H1 (cell line): ENCODE results near the gene FBLIM1. TPM values are rescaled to one million over a fixed set of nuclear protein-coding genes. Genes with fewer than 3 reads are reported as not detected.
"Not testable (repeated sequence)": the region's sequence is repeated elsewhere in the genome, so short reads cannot be mapped to it uniquely, and the experiment has no call there.

ENCODE experiments used
- CTCF ChIA-PET: fragments of 300-600 bp; sonication (Branson Sonifier 250); formaldehyde crosslinking; loops from one replicate; lab custom pipeline; 2021; ENCODE audit not compliant: partially characterized antibody; lab: Charles Lee
- POLR2A ChIA-PET: fragments of 300-600 bp; sonication (Branson Sonifier 250); formaldehyde crosslinking; loops from one replicate; lab custom pipeline; 2021; ENCODE audit warnings: inconsistent platforms; ENCODE audit not compliant: partially characterized antibody; lab: Charles Lee
- DNase-seq, 2 experiments: peaks; one replicate each; pipeline versions ENCODE4 v3.0.0 to v3.0.0-alpha.2; 2010 to 2022; ENCODE audit warnings: low spot score in 2 of 2, low read depth in 1 of 2, mixed read lengths in 1 of 2
- FAIRE-seq: peaks from 2 replicates; lab custom pipeline; 2011; peaks lifted over from hg19 to GRCh38; lab: Jason Lieb, UNC
- H2AFZ ChIP-seq: 2 replicates; pipeline ENCODE4 v1.8.1; 2012; ENCODE audit warnings: low read length, inconsistent platforms
- H2AK5ac ChIP-seq: 2 replicates; pipeline ENCODE4 v1.6.1; 2013; ENCODE audit warnings: low read depth, low read length
- H2BK120ac ChIP-seq: replicated peaks from 2 replicates; pipeline ENCODE3; 2013; ENCODE audit warnings: low read depth, low read length, inconsistent platforms
- H2BK12ac ChIP-seq: 2 replicates; pipeline ENCODE4 v1.6.1; 2013; ENCODE audit warnings: low read depth, low read length
- H2BK15ac ChIP-seq: 2 replicates; pipeline ENCODE4 v1.6.1; 2013; ENCODE audit warnings: low read length
- H2BK20ac ChIP-seq: 2 replicates; pipeline ENCODE4 v1.6.1; 2013; ENCODE audit warnings: low read length
- H2BK5ac ChIP-seq: 2 replicates; pipeline ENCODE4 v1.6.1; 2013; ENCODE audit warnings: low read depth, low read length
- H3K14ac ChIP-seq: 2 replicates; pipeline ENCODE4 v1.6.1; 2013; ENCODE audit warnings: inconsistent platforms; ENCODE audit not compliant: insufficient read length
- H3K18ac ChIP-seq: 2 replicates; pipeline ENCODE4 v1.6.1; 2013; ENCODE audit warnings: low read length; ENCODE audit errors: extremely low read depth
- H3K23ac ChIP-seq: 2 replicates; pipeline ENCODE4 v1.6.1; 2013; ENCODE audit warnings: inconsistent platforms; ENCODE audit not compliant: insufficient read length
- H3K23me2 ChIP-seq: 2 replicates; pipeline ENCODE4 v1.6.1; 2013; ENCODE audit warnings: low read depth, low read length
- H3K27ac ChIP-seq: 2 replicates; pipeline ENCODE4 v1.6.1; 2011; ENCODE audit warnings: low read depth, low read length, inconsistent platforms
- H3K27me3 ChIP-seq, 4 experiments: replicated peaks in 1 of 4; 1 replicate in 1 of 4; 2 replicates in 3 of 4; pipeline versions ENCODE4 v1.6.1 to v1.8.1; 2011 to 2013; ENCODE audit warnings: low read length in 3 of 4, mild to moderate bottlenecking in 3 of 4, inconsistent platforms in 2 of 4, mixed read lengths in 2 of 4, moderate library complexity in 1 of 4; ENCODE audit not compliant: control insufficient read depth in 3 of 4, insufficient read depth in 3 of 4; ENCODE audit errors: extremely low read depth in 1 of 4
- H3K36me3 ChIP-seq, 4 experiments: 2 replicates each; pipeline versions ENCODE4 v1.6.1 to v1.8.1; 2011 to 2013; ENCODE audit warnings: mild to moderate bottlenecking in 4 of 4, low read length in 3 of 4, moderate library complexity in 2 of 4, control low read depth in 1 of 4, inconsistent platforms in 1 of 4; ENCODE audit not compliant: insufficient read depth in 4 of 4, control insufficient read depth in 2 of 4
- H3K4ac ChIP-seq: replicated peaks from 2 replicates; pipeline ENCODE3; 2013; ENCODE audit warnings: low read length, low read depth, mixed read lengths, inconsistent platforms; ENCODE audit not compliant: insufficient read length
- H3K4me1 ChIP-seq, 4 experiments: replicated peaks in 1 of 4; 1 replicate in 1 of 4; 2 replicates in 3 of 4; pipeline versions ENCODE4 v1.6.1 to v1.8.1; 2011 to 2013; ENCODE audit warnings: low read length in 3 of 4, inconsistent platforms in 2 of 4, mixed read lengths in 1 of 4; ENCODE audit not compliant: insufficient read depth in 4 of 4, control insufficient read depth in 3 of 4
- H3K4me2 ChIP-seq, 2 experiments: 2 replicates each; pipeline versions ENCODE4 v1.6.1 to v1.8.1; 2011 to 2013; ENCODE audit warnings: low read depth in 2 of 2, low read length in 2 of 2, control low read depth in 1 of 2, inconsistent platforms in 1 of 2, mild to moderate bottlenecking in 1 of 2; ENCODE audit not compliant: insufficient read depth in 1 of 2
- H3K4me3 ChIP-seq, 4 experiments: fragments of 200-600, 300-600 bp in 1 of 4; sonication (generic), shearing (Covaris generic), sonication (Bioruptor Twin) in 1 of 4; 2 replicates each; pipeline versions ENCODE4 v1.5.1 to v1.8.1; 2011 to 2016; ENCODE audit warnings: low read length in 4 of 4, low read depth in 3 of 4, control low read depth in 2 of 4, inconsistent platforms in 2 of 4, mild to moderate bottlenecking in 2 of 4, mixed read lengths in 1 of 4, moderate library complexity in 1 of 4; ENCODE audit not compliant: insufficient read depth in 2 of 4; ENCODE audit errors: extremely low read depth in 1 of 4
- H3K56ac ChIP-seq: replicated peaks from 2 replicates; pipeline ENCODE3; 2013; ENCODE audit warnings: low read depth, mild to moderate bottlenecking, mixed read lengths, low read length, inconsistent platforms; ENCODE audit not compliant: insufficient read length
- H3K79me1 ChIP-seq: 2 replicates; pipeline ENCODE4 v1.6.1; 2013; ENCODE audit warnings: low read depth, low read length, control low read depth
- H3K79me2 ChIP-seq, 2 experiments: 2 replicates each; pipeline versions ENCODE4 v1.6.1 to v1.8.1; 2012 to 2013; ENCODE audit warnings: low read length in 2 of 2, mild to moderate bottlenecking in 2 of 2, inconsistent platforms in 1 of 2; ENCODE audit not compliant: insufficient read depth in 2 of 2, control insufficient read depth in 1 of 2
- H3K9ac ChIP-seq, 4 experiments: replicated peaks in 1 of 4; 1 replicate in 1 of 4; 2 replicates in 3 of 4; pipeline versions ENCODE4 v1.6.1 to v1.8.1; 2011 to 2013; ENCODE audit warnings: low read depth in 3 of 4, low read length in 3 of 4, control low read depth in 2 of 4, mild to moderate bottlenecking in 2 of 4, moderate library complexity in 2 of 4, inconsistent platforms in 1 of 4; ENCODE audit errors: extremely low read depth in 1 of 4
- H3K9me3 ChIP-seq, 2 experiments: 2 replicates each; pipeline versions ENCODE4 v1.6.1 to v1.8.1; 2012 to 2013; ENCODE audit warnings: mild to moderate bottlenecking in 2 of 2, moderate library complexity in 2 of 2, control low read depth in 1 of 2, inconsistent platforms in 1 of 2, low read depth in 1 of 2, low read length in 1 of 2, mixed read lengths in 1 of 2; ENCODE audit not compliant: insufficient read depth in 2 of 2
- H4K20me1 ChIP-seq, 2 experiments: replicated peaks in 1 of 2; 2 replicates each; pipeline versions ENCODE3 to v1.8.1; 2011 to 2013; ENCODE audit warnings: inconsistent platforms in 2 of 2, low read length in 2 of 2, mild to moderate bottlenecking in 1 of 2; ENCODE audit not compliant: insufficient read depth in 2 of 2, control insufficient read depth in 1 of 2
- H4K5ac ChIP-seq: 2 replicates; pipeline ENCODE4 v1.6.1; 2013; ENCODE audit warnings: low read length, low read depth, mixed read lengths, inconsistent platforms; ENCODE audit not compliant: insufficient read length
- H4K8ac ChIP-seq: 2 replicates; pipeline ENCODE4 v1.8.0; 2013; ENCODE audit warnings: mild to moderate bottlenecking, moderate library complexity, low read length, inconsistent platforms; ENCODE audit not compliant: insufficient read depth; ENCODE audit errors: extremely low read depth
- H4K91ac ChIP-seq: replicated peaks from 2 replicates; pipeline ENCODE3; 2013; ENCODE audit warnings: low read length, mixed read lengths, inconsistent platforms; ENCODE audit not compliant: insufficient read length
- WGBS, 2 experiments: shearing (Covaris generic) in 1 of 2; methylation state at CpG; one replicate each; pipeline versions ENCODE4 v1.1.6 to v1.1.7; 2013 to 2015; ENCODE audit warnings: low lambda C conversion rate in 2 of 2, mixed read lengths in 2 of 2, inconsistent platforms in 1 of 2, low coverage in 1 of 2, missing lambda C conversion rate in 1 of 2; ENCODE audit not compliant: insufficient replicate concordance in 2 of 2, insufficient coverage in 1 of 2, insufficient read length in 1 of 2; ENCODE audit errors: extremely low coverage in 1 of 2, missing lambda C conversion rate in 1 of 2; 5-methylcytosine and 5-hydroxymethylcytosine counted together
- polyA plus RNA-seq, 7 experiments: library from polyadenylated mRNA; depleted of rRNA in 3 of 7; stranded (reverse) in 5 of 7; unstranded in 2 of 7; fragments of >200 nt in 5 of 7; fragments of 200-250 nt in 2 of 7; gene quantifications; 1 replicate in 5 of 7; 2 replicates in 1 of 7; 4 replicates in 1 of 7; pipeline versions ENCODE4 v1.2.1 to v1.2.3, GENCODE V29; 2011 to 2013; ENCODE audit warnings: missing spikeins in 2 of 7, mixed read lengths in 2 of 7
- total RNA-seq: library from RNA; stranded (reverse); fragmentation: NEBNext Ultra II Directional; extraction: Animal tissue kit (Norgen Biotek cat#: 25700); gene quantifications from 2 replicates; pipeline ENCODE4 v1.2.1, GENCODE V29; 2021

FBLIM1 gene
- total and polyA plus RNA-seq, 2 of the 8 experiments (the other 6 are each of a cell fraction or from before 2014, with no cell fraction given): 66.6 to 66.7 TPM

DNA sequence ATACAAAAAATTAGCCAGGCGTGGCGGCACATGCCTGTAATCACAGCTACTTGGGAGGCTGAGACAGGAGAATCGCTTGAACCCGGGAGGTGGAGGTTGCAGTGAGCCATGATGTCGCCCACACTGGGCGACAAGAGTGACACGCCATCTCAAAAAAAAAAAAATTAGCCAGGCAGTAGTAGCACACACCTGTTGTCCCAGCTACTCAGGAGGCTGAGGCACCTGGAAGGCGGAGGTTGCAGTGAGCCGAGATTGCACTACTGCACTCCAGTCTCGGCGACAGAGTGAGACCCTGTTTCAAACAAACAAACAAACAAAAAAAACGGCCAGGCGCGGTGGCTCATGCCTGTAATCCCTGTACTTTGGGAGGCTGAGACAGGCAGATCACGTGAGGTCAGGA, 69.0 kb downstream of the FBLIM1 start:
- H2BK120ac ChIP-seq, H2BK20ac ChIP-seq, DNase-seq, POLR2A ChIA-PET, H3K9ac ChIP-seq, H4K91ac ChIP-seq, H2BK12ac ChIP-seq, H3K27me3 ChIP-seq, H2AK5ac ChIP-seq, H4K20me1 ChIP-seq, H2BK5ac ChIP-seq, H3K36me3 ChIP-seq, H2AFZ ChIP-seq, H3K14ac ChIP-seq, H3K27ac ChIP-seq, H3K9me3 ChIP-seq, H3K4ac ChIP-seq, H3K23ac ChIP-seq, H3K18ac ChIP-seq, H3K4me3 ChIP-seq, H3K23me2 ChIP-seq, H4K5ac ChIP-seq, H2BK15ac ChIP-seq, H3K79me2 ChIP-seq, H3K56ac ChIP-seq, FAIRE-seq, H3K4me2 ChIP-seq, H4K8ac ChIP-seq, H3K79me1 ChIP-seq: not testable (repeated sequence)
- peaks cover 0 to 15% (median 4%) of the 10 kb centered on the region in 4 experiments; a peak in 3 of 7 replicates for H3K4me1 ChIP-seq
- 82% methylated on average over 6 of the region's 15 CpGs; no CpG with 5 or more reads in 1 of the 2 experiments for WGBS, 2 experiments
- CTCF ChIA-PET: interaction anchor here (0.9 kb wide), 1 partner anchor 12 kb away, joined by 3 read pairs; no protein-coding TSS in a partner anchor

DNA sequence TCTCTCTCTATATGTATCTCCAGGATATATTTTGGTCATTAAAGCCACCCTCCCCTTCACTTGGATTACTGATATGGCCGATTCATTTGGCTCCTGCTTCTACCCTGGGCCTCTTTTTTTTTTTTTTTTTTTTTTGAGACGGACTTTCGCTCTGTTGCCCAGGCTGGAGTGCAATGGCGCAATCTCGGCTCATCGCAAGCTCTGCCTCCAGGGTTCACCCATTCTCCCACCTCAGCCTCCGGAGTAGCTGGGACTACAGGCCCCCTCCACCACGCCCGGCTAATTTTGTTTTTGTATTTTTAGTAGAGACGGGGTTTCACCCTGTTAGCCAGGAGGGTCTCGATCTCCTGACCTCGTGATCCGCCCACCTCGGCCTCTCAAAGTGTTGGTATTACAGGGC, 70.3 kb downstream of the FBLIM1 start:
- H2AK5ac ChIP-seq, H3K9ac ChIP-seq, H3K14ac ChIP-seq, H3K23me2 ChIP-seq, H2BK5ac ChIP-seq, H3K36me3 ChIP-seq, H2BK12ac ChIP-seq, H2BK15ac ChIP-seq, H3K23ac ChIP-seq, H3K79me1 ChIP-seq, H3K56ac ChIP-seq, H2AFZ ChIP-seq, DNase-seq, H4K5ac ChIP-seq, H3K4me2 ChIP-seq, H2BK20ac ChIP-seq, H4K91ac ChIP-seq, FAIRE-seq, H3K79me2 ChIP-seq, H3K4me3 ChIP-seq, H4K20me1 ChIP-seq, H3K27ac ChIP-seq, H4K8ac ChIP-seq, H2BK120ac ChIP-seq, H3K4ac ChIP-seq, H3K9me3 ChIP-seq, H3K18ac ChIP-seq, H3K27me3 ChIP-seq: not testable (repeated sequence)
- POLR2A ChIA-PET: interaction anchor here (1.5 kb wide), 1 partner anchor 14 kb away, joined by 6 read pairs; no protein-coding TSS in a partner anchor
- CTCF ChIA-PET: interaction anchor here (1.1 to 1.7 kb wide), 4 partner anchors 13 to 129 kb away, joined by 3 to 7 read pairs (median 4); no protein-coding TSS in a partner anchor
- peaks cover 0 to 18% (median 4%) of the 10 kb centered on the region in 4 experiments; a peak in 3 of 7 replicates for H3K4me1 ChIP-seq
- WGBS, 2 experiments: 96% methylated on average over 12 of the region's 14 CpGs; no CpG with 5 or more reads in 1 of the 2 experiments
